Uterus (tissue), 4 donors: ENCODE measurements around the gene PAX2. TPM values are rescaled to one million over a fixed set of nuclear protein-coding genes. Genes with fewer than 3 reads are reported as not detected.

Source experiments
- DNase-seq, 2 donors: peaks; one replicate each; pipeline ENCODE4 v3.0.0-alpha.2; 2019 to 2020
- H3K27ac ChIP-seq, 2 donors: fragments of 200-600 bp; sonication (generic); 1 replicate in 1 of 2; 2 replicates in 1 of 2; pipeline ENCODE4 v1.5.1; 2016 to 2018
- H3K27me3 ChIP-seq, 2 donors: fragments of 200-600 bp; sonication (generic); one replicate each; pipeline ENCODE4 v1.5.1; 2018 to 2019; ENCODE audit warnings: control low read depth in 1 of 2
- H3K36me3 ChIP-seq, 2 donors: fragments of 200-600 bp; sonication (generic); one replicate each; pipeline ENCODE4 v1.5.1; 2019; ENCODE audit warnings: control low read depth in 1 of 2
- H3K4me1 ChIP-seq, 2 donors: fragments of 200-600 bp; sonication (generic); one replicate each; pipeline ENCODE4 v1.5.1; 2018 to 2019; ENCODE audit warnings: control low read depth in 1 of 2
- H3K4me3 ChIP-seq, 2 donors: fragments of 200-600 bp; sonication (generic); 1 replicate in 1 of 2; 2 replicates in 1 of 2; pipeline ENCODE4 v1.5.1; 2018 to 2019; ENCODE audit warnings: mild to moderate bottlenecking in 1 of 2
- H3K9me3 ChIP-seq, 2 donors: fragments of 200-600 bp; sonication (generic); one replicate each; pipeline ENCODE4 v1.5.1; 2019; ENCODE audit warnings: control low read depth in 1 of 2
- POLR2A ChIP-seq, 2 donors: fragments of 450-650 bp; IDR thresholded peaks; one replicate each; pipeline ENCODE4 v1.6.1; 2016; ENCODE audit warnings: antibody characterized with exemption in 2 of 2, mild to moderate bottlenecking in 1 of 2, moderate library complexity in 1 of 2
- intact Hi-C: fragments of 100-400 bp; cut with DNase I; formaldehyde crosslinking; loops from one replicate; pipeline ENCODE4 v1.15.1; 2023; ENCODE audit warnings: low total_unique reads
- total RNA-seq, 4 donors: library from RNA; depleted of rRNA in 3 of 4; stranded (reverse); fragments of >200 nt in 3 of 4; gene quantifications; one replicate each; pipeline versions ENCODE4 v1.1.0 to v1.2.4, GENCODE V29; 2014 to 2023
- TF ChIP-seq, protein P1 (sequence below), 4 experiments: fragments of 200-600 bp in 2 of 4; fragments of 450-650 bp in 2 of 4; sonication (generic) in 2 of 4; IDR thresholded peaks; one replicate each; pipeline ENCODE4 v1.5.1; 2016 to 2019; ENCODE audit warnings: antibody characterized with exemption in 4 of 4, mild to moderate bottlenecking in 2 of 4, moderate library complexity in 1 of 4
- donor health status: DM: yes; HTN: yes; CAD: no.

The PAX2 gene
- total RNA-seq, 4 donors from 2014 or later: 0.64 to 39.7 (median 21.3) TPM; not detected in 1

- H3K4me1 ChIP-seq: no peaks in the 10 kb centered on the region
- no peak for DNase-seq
- no peak overlapping the region for H3K4me3 ChIP-seq
- H3K36me3 ChIP-seq: no peaks in the 10 kb centered on the region
- intact Hi-C loops: no loop called here
- no peaks in the 10 kb centered on the region for H3K27me3 ChIP-seq
- no peaks in the 10 kb centered on the region for H3K9me3 ChIP-seq
- no peak overlapping the region for H3K27ac ChIP-seq
- no peak for TF ChIP-seq POLR2A (IDR thresholded peaks at IDR 0.05)
Observed at GRCh38 chr10:100864978-100865377, 119.6 kb downstream of the PAX2 start.

DNA sequence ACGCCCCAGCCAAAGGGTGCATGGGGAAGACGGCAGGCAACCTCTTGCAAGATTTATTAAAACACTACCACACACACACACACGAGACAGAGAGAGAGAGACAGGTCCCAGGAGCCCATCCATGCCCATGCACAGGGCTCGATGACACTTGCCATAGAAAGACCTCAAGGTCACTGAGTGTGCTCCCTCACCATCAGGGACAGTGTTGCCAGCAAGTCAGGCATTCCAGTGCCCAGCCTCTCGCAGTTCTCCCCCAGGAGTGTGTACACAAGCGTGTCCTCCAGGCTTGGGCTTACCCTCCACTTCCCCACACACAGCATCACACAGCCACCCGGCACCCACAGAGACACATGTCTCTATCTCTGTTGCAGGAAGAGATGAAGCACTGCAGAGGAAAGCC is 120.6 kb downstream of the PAX2 start:
- H3K9me3 ChIP-seq: no peaks in the 10 kb centered on the region
- no peak overlapping the region for H3K27ac ChIP-seq
- H3K27me3 ChIP-seq: no peaks in the 10 kb centered on the region
- no peak for TF ChIP-seq POLR2A (IDR thresholded peaks at IDR 0.05)
- TF ChIP-seq, protein P1, sequence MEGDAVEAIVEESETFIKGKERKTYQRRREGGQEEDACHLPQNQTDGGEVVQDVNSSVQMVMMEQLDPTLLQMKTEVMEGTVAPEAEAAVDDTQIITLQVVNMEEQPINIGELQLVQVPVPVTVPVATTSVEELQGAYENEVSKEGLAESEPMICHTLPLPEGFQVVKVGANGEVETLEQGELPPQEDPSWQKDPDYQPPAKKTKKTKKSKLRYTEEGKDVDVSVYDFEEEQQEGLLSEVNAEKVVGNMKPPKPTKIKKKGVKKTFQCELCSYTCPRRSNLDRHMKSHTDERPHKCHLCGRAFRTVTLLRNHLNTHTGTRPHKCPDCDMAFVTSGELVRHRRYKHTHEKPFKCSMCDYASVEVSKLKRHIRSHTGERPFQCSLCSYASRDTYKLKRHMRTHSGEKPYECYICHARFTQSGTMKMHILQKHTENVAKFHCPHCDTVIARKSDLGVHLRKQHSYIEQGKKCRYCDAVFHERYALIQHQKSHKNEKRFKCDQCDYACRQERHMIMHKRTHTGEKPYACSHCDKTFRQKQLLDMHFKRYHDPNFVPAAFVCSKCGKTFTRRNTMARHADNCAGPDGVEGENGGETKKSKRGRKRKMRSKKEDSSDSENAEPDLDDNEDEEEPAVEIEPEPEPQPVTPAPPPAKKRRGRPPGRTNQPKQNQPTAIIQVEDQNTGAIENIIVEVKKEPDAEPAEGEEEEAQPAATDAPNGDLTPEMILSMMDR (IDR thresholded peaks at IDR 0.05): no peak
- H3K4me1 ChIP-seq: no peaks in the 10 kb centered on the region
- no peaks in the 10 kb centered on the region for H3K36me3 ChIP-seq
- H3K4me3 ChIP-seq: no peak overlapping the region
- intact Hi-C loops: no loop called here
- no peak for DNase-seq

DNA sequence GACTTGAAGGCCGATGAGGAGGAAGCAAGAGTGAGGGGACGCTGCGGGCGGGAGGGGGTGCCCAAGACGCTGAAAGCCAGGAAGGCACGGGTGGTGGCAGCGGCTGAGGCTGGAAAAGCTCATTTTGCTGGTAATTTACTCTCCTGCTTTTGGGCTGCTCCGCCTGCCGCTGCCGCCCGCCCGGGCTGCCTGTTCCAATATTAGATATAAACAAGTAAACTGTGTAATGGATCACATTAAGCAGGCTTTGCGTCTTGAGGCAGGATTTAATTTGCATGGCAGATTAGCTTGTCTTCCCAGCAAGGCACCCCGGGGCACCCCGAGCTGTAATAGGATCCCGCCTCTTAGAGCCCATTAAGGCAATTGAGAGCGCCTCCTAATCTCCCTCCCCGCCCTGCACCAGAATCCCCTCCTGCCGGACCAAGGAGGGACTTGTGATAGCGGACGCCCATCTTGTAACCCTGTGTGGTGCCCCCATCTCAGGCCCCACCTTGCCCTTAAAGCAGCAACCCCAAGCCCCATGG is 121.3 kb downstream of the PAX2 start:
- TF ChIP-seq, protein P1 (IDR thresholded peaks at IDR 0.05): no peak
- no peak for TF ChIP-seq POLR2A (IDR thresholded peaks at IDR 0.05)
- Histone ChIP-seq H3K27ac (no peak overlapping the region), H3K4me3 (no peak overlapping the region), H3K4me1 (no peaks in the 10 kb centered on the region), H3K9me3 (no peaks in the 10 kb centered on the region), H3K27me3 (no peaks in the 10 kb centered on the region), H3K36me3 (no peaks in the 10 kb centered on the region)
- DNase-seq: no peak
- intact Hi-C loops: no loop called here

GRCh38 chr10:100867261-100867963 is 122.0 kb downstream of the PAX2 start:
- Histone ChIP-seq H3K9me3 (no peaks in the 10 kb centered on the region), H3K27ac (no peak overlapping the region), H3K4me3 (no peak overlapping the region), H3K36me3 (no peaks in the 10 kb centered on the region), H3K27me3 (no peaks in the 10 kb centered on the region), H3K4me1 (no peaks in the 10 kb centered on the region)
- DNase-seq: no peak
- intact Hi-C loops: no loop called here
- TF ChIP-seq, protein P1 (IDR thresholded peaks at IDR 0.05): no peak

GRCh38 chr10:100868382-100868781 is 123.0 kb downstream of the PAX2 start:
- TF ChIP-seq POLR2A (IDR thresholded peaks at IDR 0.05): no peak
- TF ChIP-seq, protein P1 (IDR thresholded peaks at IDR 0.05): no peak
- no peaks in the 10 kb centered on the region for H3K4me1 ChIP-seq
- no peaks in the 10 kb centered on the region for H3K36me3 ChIP-seq
- no peaks in the 10 kb centered on the region for H3K27me3 ChIP-seq
- no peak for DNase-seq
- no peak overlapping the region for H3K4me3 ChIP-seq
- H3K27ac ChIP-seq: no peak overlapping the region
- no peaks in the 10 kb centered on the region for H3K9me3 ChIP-seq
- intact Hi-C loops: no loop called here
